Ramos (cell line): ENCODE measurements around the gene CLDN7.

Experiments
- in situ Hi-C: fragments of 300-500 bp; cut with MboI; formaldehyde crosslinking; loops from one replicate; pipeline ENCODE4 v1.14.3; 2022; ENCODE audit warnings: low sequenced_read_pairs; ENCODE audit not compliant: unreplicated experiment

CLDN7 gene

DNA sequence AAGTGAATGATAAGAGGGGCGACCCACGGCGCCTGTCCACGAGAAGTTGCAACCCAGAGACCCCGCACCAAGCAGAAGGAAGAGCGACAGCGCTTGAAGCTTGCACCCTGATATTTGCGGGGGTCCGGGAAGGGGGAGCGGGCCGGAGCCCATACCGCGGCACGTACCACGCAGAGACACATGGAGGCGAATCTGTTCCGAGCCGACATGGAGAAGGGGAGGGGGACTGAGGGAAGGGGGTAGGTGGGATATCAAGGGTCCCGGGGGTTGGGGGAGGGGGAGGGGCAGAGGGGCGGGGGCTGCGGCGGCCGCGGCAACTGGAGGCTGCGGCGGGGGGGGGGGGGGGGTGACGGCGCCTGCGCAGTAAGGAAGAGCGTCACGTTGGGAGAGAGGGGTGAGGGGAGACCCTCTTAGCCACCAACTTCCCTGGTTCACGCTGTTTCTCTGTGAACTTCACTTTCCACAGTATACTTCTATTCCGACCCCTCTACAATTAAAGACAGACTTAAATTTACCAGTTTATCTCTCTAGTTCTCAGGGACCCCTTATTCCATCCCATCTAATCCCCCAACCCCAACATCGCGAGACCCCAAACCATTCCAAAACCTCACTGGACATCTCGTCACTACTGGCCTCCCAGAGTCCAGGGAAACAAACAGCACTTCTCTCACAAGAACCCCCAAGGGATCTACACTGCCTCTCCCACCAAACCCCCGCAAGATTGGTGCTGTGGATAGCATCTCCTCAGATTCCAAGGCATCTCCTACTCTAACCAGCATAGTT, 50.6 kb downstream of the CLDN7 start:
- in situ Hi-C loops = no loop called here
